ENCODE data around the gene PCSK2. TPM values are rescaled to one million over a fixed set of nuclear protein-coding genes. Genes with fewer than 3 reads are reported as not detected.

PCSK2 gene
- total RNA-seq, 1 donor = not detected

- Histone ChIP-seq H4K20me1 (ENCODE audit: insufficient read depth, low read length) (no peaks in the 10 kb centered on the region), H3K27me3 (ENCODE audit: insufficient read depth, low read length) (peaks cover 21% of the 10 kb centered on the region)
- TF ChIP-seq, protein P1, sequence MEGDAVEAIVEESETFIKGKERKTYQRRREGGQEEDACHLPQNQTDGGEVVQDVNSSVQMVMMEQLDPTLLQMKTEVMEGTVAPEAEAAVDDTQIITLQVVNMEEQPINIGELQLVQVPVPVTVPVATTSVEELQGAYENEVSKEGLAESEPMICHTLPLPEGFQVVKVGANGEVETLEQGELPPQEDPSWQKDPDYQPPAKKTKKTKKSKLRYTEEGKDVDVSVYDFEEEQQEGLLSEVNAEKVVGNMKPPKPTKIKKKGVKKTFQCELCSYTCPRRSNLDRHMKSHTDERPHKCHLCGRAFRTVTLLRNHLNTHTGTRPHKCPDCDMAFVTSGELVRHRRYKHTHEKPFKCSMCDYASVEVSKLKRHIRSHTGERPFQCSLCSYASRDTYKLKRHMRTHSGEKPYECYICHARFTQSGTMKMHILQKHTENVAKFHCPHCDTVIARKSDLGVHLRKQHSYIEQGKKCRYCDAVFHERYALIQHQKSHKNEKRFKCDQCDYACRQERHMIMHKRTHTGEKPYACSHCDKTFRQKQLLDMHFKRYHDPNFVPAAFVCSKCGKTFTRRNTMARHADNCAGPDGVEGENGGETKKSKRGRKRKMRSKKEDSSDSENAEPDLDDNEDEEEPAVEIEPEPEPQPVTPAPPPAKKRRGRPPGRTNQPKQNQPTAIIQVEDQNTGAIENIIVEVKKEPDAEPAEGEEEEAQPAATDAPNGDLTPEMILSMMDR (IDR thresholded peaks at IDR 0.05; ENCODE audit: extremely low read depth, low read depth, low read length) = no peak
These were observed 211.7 kb downstream of the PCSK2 start for GRCh38 chr20:17438436-17439039.

DNA sequence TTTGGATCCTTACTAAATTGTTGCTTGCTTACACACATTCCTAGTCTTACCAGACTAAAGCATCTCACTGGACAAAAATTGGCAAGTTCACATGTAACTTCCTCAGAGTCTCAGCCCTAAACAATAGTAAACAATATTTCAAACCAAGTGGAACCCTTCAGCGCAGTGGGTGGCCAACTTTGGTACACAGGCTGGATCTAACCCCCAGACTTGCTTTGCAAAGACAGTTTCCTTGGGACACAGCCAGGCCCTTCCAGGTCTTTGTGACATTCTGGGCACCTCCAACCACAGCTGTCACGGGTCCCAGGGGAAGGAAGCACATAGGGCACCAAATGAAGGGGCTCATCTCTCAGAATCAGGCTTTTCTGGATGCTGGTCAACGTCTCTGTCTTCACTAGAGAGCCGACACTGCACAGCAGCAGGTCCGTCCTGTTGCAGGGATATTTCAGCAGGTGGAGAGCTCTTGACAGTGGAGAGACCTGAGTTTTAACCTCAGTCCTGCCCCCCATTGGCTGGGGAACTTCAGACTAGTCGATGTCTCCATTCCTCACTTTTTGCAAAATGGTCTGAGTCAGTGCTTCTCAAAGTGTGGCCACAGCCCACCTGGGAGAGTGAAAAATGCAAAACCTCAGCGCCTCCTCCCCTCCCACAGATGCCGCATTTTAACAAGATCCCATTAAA is 212.9 kb downstream of the PCSK2 start:
- Histone ChIP-seq H3K27ac (ENCODE audit: low read depth, low read length) (no peak overlapping the region), H2AFZ (ENCODE audit: low read length) (no peak overlapping the region), H3K4me2 (ENCODE audit: insufficient read depth, low read length) (no peak overlapping the region), H3K79me2 (ENCODE audit: insufficient read depth, low read length) (no peaks in the 10 kb centered on the region), H3K4me1 (ENCODE audit: insufficient read depth, low read length) (no peaks in the 10 kb centered on the region), H3K9me3 (ENCODE audit: low read depth, low read length) (no peaks in the 10 kb centered on the region), H3K36me3 (ENCODE audit: insufficient read depth, low read length) (no peaks in the 10 kb centered on the region), H3K27me3 (ENCODE audit: insufficient read depth, low read length) (peaks cover 24% of the 10 kb centered on the region), H3K4me3 (ENCODE audit: insufficient read depth, low read length) (no peak overlapping the region), H4K20me1 (ENCODE audit: insufficient read depth, low read length) (no peaks in the 10 kb centered on the region)
- TF ChIP-seq, protein P1 (IDR thresholded peaks at IDR 0.05; ENCODE audit: extremely low read depth, low read depth, low read length) = no peak
- no peak for DNase-seq (ENCODE audit: insufficient read length, low spot score, missing footprints)

More at GRCh38 chr20:17438436-17439039, 211.7 kb downstream of the PCSK2 start:
- no peaks in the 10 kb centered on the region for H3K79me2 ChIP-seq (ENCODE audit: insufficient read depth, low read length)
- H3K4me1 ChIP-seq (ENCODE audit: insufficient read depth, low read length) = no peaks in the 10 kb centered on the region
- no peak overlapping the region for H3K4me2 ChIP-seq (ENCODE audit: insufficient read depth, low read length)
- no peaks in the 10 kb centered on the region for H3K9me3 ChIP-seq (ENCODE audit: low read depth, low read length)
- DNase-seq (ENCODE audit: insufficient read length, low spot score, missing footprints) = no peak
- no peak overlapping the region for H2AFZ ChIP-seq (ENCODE audit: low read length)
- no peak overlapping the region for H3K27ac ChIP-seq (ENCODE audit: low read depth, low read length)
- no peaks in the 10 kb centered on the region for H3K36me3 ChIP-seq (ENCODE audit: insufficient read depth, low read length)
- H3K4me3 ChIP-seq (ENCODE audit: insufficient read depth, low read length) = no peak overlapping the region

GRCh38 chr20:17441745-17442144 is 214.9 kb downstream of the PCSK2 start:
- H3K27me3 ChIP-seq (ENCODE audit: insufficient read depth, low read length) = peaks cover 30% of the 10 kb centered on the region

DNA sequence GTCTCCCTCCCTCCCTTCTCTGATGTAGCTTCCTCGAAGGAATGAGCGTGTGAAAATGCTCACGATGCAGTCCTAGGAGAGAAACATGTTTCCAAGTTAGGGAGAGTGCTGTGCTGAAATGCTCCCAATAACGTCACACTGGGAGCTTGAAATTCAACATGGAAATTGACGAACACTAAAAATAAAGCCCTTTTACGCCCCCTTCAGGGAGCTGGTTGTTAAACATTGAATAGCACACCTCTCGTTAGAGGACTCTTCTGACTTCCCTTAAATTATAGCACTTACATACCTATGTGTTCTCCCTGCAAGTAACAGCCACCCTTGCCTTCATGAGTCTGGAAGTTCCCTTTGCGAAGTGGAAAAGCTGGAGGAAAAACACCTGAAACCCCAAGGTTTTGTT is 215.7 kb downstream of the PCSK2 start:
- H3K27me3 ChIP-seq (ENCODE audit: insufficient read depth, low read length) = peaks cover 30% of the 10 kb centered on the region
- H3K4me3 ChIP-seq (ENCODE audit: insufficient read depth, low read length) = no peak overlapping the region
- H3K27ac ChIP-seq (ENCODE audit: low read depth, low read length) = no peak overlapping the region
- H2AFZ ChIP-seq (ENCODE audit: low read length) = no peak overlapping the region
- H3K9me3 ChIP-seq (ENCODE audit: low read depth, low read length) = no peaks in the 10 kb centered on the region
- no peaks in the 10 kb centered on the region for H4K20me1 ChIP-seq (ENCODE audit: insufficient read depth, low read length)
- no peak overlapping the region for H3K4me2 ChIP-seq (ENCODE audit: insufficient read depth, low read length)
- no peaks in the 10 kb centered on the region for H3K79me2 ChIP-seq (ENCODE audit: insufficient read depth, low read length)
- no peaks in the 10 kb centered on the region for H3K4me1 ChIP-seq (ENCODE audit: insufficient read depth, low read length)
- TF ChIP-seq, protein P1 (IDR thresholded peaks at IDR 0.05; ENCODE audit: extremely low read depth, low read depth, low read length) = no peak
- H3K36me3 ChIP-seq (ENCODE audit: insufficient read depth, low read length) = no peaks in the 10 kb centered on the region
- no peak for DNase-seq (ENCODE audit: insufficient read length, low spot score, missing footprints)

More at GRCh38 chr20:17441745-17442144, 214.9 kb downstream of the PCSK2 start:
- no peaks in the 10 kb centered on the region for H3K79me2 ChIP-seq (ENCODE audit: insufficient read depth, low read length)
- TF ChIP-seq, protein P1 (IDR thresholded peaks at IDR 0.05; ENCODE audit: extremely low read depth, low read depth, low read length) = no peak
- H3K4me1 ChIP-seq (ENCODE audit: insufficient read depth, low read length) = no peaks in the 10 kb centered on the region
- no peak overlapping the region for H3K27ac ChIP-seq (ENCODE audit: low read depth, low read length)
- H4K20me1 ChIP-seq (ENCODE audit: insufficient read depth, low read length) = no peaks in the 10 kb centered on the region
- H3K4me2 ChIP-seq (ENCODE audit: insufficient read depth, low read length) = no peak overlapping the region
- H3K36me3 ChIP-seq (ENCODE audit: insufficient read depth, low read length) = no peaks in the 10 kb centered on the region
- H3K9me3 ChIP-seq (ENCODE audit: low read depth, low read length) = no peaks in the 10 kb centered on the region
- H3K4me3 ChIP-seq (ENCODE audit: insufficient read depth, low read length) = no peak overlapping the region
- DNase-seq (ENCODE audit: insufficient read length, low spot score, missing footprints) = no peak
- no peak overlapping the region for H2AFZ ChIP-seq (ENCODE audit: low read length)

Data from osteoblast (primary cell).